ENCODE results near the gene FAT4. TPM values are rescaled to one million over a fixed set of nuclear protein-coding genes. Genes with fewer than 3 reads are reported as not detected.

The FAT4 gene
- total RNA-seq, 1 donor from 2014 or later, result 3.0 TPM

GRCh38 chr4:125303821-125304220, 10.9 kb upstream of the FAT4 start:
- Histone ChIP-seq H3K27me3 (ENCODE audit: control insufficient read depth, insufficient read depth, low read length) (no peaks in the 10 kb centered on the region), H3K4me3 (ENCODE audit: low read depth, low read length) (no peak overlapping the region), H3K36me3 (ENCODE audit: control insufficient read depth, insufficient read depth, low read length) (no peaks in the 10 kb centered on the region)
- DNase-seq (ENCODE audit: low read depth), result peak; percentile 26
- TF ChIP-seq, protein P1, sequence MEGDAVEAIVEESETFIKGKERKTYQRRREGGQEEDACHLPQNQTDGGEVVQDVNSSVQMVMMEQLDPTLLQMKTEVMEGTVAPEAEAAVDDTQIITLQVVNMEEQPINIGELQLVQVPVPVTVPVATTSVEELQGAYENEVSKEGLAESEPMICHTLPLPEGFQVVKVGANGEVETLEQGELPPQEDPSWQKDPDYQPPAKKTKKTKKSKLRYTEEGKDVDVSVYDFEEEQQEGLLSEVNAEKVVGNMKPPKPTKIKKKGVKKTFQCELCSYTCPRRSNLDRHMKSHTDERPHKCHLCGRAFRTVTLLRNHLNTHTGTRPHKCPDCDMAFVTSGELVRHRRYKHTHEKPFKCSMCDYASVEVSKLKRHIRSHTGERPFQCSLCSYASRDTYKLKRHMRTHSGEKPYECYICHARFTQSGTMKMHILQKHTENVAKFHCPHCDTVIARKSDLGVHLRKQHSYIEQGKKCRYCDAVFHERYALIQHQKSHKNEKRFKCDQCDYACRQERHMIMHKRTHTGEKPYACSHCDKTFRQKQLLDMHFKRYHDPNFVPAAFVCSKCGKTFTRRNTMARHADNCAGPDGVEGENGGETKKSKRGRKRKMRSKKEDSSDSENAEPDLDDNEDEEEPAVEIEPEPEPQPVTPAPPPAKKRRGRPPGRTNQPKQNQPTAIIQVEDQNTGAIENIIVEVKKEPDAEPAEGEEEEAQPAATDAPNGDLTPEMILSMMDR (IDR thresholded peaks at IDR 0.05; ENCODE audit: insufficient read depth, low read length, poor library complexity, severe bottlenecking), result no peak

DNA sequence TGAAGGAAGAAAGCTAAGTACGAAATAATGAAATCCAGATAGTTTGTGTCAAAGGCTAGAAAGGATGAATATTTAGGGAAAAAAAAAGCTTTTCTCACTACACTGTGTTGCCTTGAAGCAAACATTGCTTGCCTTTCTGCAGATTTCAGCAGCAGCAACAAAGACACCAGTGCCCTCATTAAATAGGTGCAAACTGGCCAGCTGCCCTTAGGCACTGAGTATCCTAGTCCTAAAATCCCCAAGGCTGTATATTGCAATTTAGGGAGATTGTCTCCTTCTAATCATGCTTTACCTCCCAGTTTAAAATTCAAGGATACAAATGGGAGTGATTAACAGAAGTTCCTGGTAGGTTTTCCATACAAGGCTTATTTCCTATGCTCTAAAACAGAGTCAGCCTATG, 8.6 kb upstream of the FAT4 start:
- DNase-seq (ENCODE audit: low read depth), result no peak
- TF ChIP-seq, protein P1 (IDR thresholded peaks at IDR 0.05; ENCODE audit: insufficient read depth, low read length, poor library complexity, severe bottlenecking), result no peak
- Histone ChIP-seq H3K4me3 (ENCODE audit: low read depth, low read length) (no peak overlapping the region), H3K36me3 (ENCODE audit: control insufficient read depth, insufficient read depth, low read length) (no peaks in the 10 kb centered on the region), H3K27me3 (ENCODE audit: control insufficient read depth, insufficient read depth, low read length) (no peaks in the 10 kb centered on the region)

GRCh38 chr4:125306533-125306932, 8.2 kb upstream of the FAT4 start:
- TF ChIP-seq, protein P1 (IDR thresholded peaks at IDR 0.05; ENCODE audit: insufficient read depth, low read length, poor library complexity, severe bottlenecking), result no peak
- no peak for DNase-seq (ENCODE audit: low read depth)
- Histone ChIP-seq H3K4me3 (ENCODE audit: low read depth, low read length) (no peak overlapping the region), H3K36me3 (ENCODE audit: control insufficient read depth, insufficient read depth, low read length) (no peaks in the 10 kb centered on the region), H3K27me3 (ENCODE audit: control insufficient read depth, insufficient read depth, low read length) (no peaks in the 10 kb centered on the region)

DNA sequence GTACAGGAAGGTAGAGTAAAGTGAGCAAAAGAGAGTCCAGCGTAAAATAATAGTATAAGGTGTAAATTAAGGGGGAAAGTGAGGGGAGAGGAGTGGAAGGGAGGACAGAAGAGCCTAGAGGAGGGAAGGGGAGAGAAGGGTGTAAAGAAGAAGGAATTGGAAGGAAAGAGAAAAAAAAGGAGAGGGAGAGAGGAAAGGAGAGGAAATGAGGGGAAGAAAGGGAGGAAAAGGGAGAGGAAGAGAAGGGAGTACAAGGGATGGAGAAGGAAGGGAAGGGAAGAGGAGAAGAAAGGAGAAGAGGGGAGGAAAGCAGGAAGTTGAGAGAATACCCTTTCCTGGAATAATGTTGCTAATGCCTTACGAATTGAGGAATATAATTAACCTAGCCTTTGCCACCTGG, 3.3 kb upstream of the FAT4 start:
- no peak for DNase-seq (ENCODE audit: low read depth)
- Histone ChIP-seq H3K4me3 (ENCODE audit: low read depth, low read length) (no peak overlapping the region), H3K36me3 (ENCODE audit: control insufficient read depth, insufficient read depth, low read length) (no peaks in the 10 kb centered on the region), H3K27me3 (ENCODE audit: control insufficient read depth, insufficient read depth, low read length) (no peaks in the 10 kb centered on the region)
- TF ChIP-seq, protein P1 (IDR thresholded peaks at IDR 0.05; ENCODE audit: insufficient read depth, low read length, poor library complexity, severe bottlenecking), result no peak

- DNase-seq (ENCODE audit: low read depth), result peak; percentile 51
- no peaks in the 10 kb centered on the region for H3K36me3 ChIP-seq (ENCODE audit: control insufficient read depth, insufficient read depth, low read length)
- no peak overlapping the region for H3K4me3 ChIP-seq (ENCODE audit: low read depth, low read length)
- no peaks in the 10 kb centered on the region for H3K27me3 ChIP-seq (ENCODE audit: control insufficient read depth, insufficient read depth, low read length)
- TF ChIP-seq, protein P1 (IDR thresholded peaks at IDR 0.05; ENCODE audit: insufficient read depth, low read length, poor library complexity, severe bottlenecking), result peak; percentile 71
Measured at GRCh38 chr4:125313497-125313896, 1.3 kb upstream of the FAT4 start.

GRCh38 chr4:125313989-125314667, 627 bp upstream of the FAT4 start:
- TF ChIP-seq, protein P1 (IDR thresholded peaks at IDR 0.05; ENCODE audit: insufficient read depth, low read length, poor library complexity, severe bottlenecking), result no peak
- Histone ChIP-seq H3K36me3 (ENCODE audit: control insufficient read depth, insufficient read depth, low read length) (no peaks in the 10 kb centered on the region), H3K27me3 (ENCODE audit: control insufficient read depth, insufficient read depth, low read length) (no peaks in the 10 kb centered on the region), H3K4me3 (ENCODE audit: low read depth, low read length) (peak overlapping the region; percentile 75)
- no peak for DNase-seq (ENCODE audit: low read depth)

All from kidney epithelial cell (primary cell).